GM21825 (cell line): ENCODE results near the gene SETD2.

Source experiments
- ATAC-seq: cut with Tn5 transposase; IDR thresholded peaks from one replicate; pipeline ENCODE4 v1.9.1; 2021; ENCODE audit warnings: mild to moderate bottlenecking, moderate library complexity; ENCODE audit not compliant: unreplicated experiment

Gene SETD2

GRCh38 chr3:46987743-46988401 is 176.0 kb downstream of the SETD2 start:
- ATAC-seq: peak; percentile 67

GRCh38 chr3:46987319-46987742 is 176.6 kb downstream of the SETD2 start:
- no peak for ATAC-seq

DNA sequence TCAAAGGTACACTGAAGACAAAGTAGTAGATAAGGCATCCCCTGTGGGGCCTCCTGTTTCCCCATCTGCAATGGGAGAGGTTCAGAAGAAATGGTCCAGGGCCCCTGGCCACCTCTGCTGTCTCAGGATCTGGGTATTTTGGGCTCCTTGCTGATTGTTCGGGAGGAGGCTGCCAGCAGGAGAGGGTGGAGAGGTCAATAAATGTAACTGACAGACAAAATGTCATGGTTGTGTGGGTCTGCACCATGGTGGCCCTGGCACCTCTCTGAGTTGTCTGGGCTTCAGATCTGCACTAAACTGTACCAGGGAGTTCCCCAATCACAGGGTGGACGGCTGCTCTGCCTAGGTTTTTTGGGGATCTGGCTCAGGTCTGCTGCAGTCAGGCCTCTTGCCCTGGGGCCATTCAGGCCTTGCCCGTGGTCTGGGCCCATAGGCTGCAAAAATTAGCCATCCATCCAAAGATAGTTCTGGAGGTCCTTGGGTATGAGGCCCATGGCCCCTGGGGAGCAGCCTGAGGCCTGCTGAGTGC is 177.1 kb downstream of the SETD2 start:
- no peak for ATAC-seq

DNA sequence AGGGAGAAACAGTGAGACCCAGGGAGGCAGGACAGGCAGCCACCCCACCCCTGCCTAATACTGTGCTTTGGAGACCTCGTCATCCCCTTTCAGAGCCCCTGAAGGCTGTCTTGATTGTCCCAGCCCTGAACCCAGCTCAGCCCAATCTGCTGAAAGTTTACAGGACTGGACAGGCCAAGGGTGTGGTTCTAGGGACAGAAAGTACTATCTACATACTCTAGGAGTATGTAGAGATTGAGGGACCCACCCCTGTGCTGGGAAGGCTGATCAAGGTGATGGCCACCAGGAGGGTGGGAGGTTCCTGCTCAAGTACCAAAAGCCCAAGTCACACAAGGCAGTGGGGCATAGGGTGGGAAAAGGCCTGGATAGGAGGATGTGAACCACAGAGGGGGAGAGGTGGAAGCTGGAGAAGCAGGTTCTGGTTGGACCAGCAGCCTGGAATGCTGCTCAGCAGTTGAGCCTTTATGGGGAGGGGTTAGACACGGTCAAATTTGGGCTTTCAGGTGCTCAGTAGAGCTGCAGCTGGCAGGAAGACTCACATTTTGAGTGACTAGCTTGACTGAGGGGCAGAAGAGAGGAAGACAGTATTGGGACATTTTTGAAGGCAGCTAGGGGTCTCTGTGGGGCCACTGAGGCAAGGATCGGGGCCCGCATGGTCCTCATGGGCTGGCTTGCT is 177.7 kb downstream of the SETD2 start:
- no peak for ATAC-seq

DNA sequence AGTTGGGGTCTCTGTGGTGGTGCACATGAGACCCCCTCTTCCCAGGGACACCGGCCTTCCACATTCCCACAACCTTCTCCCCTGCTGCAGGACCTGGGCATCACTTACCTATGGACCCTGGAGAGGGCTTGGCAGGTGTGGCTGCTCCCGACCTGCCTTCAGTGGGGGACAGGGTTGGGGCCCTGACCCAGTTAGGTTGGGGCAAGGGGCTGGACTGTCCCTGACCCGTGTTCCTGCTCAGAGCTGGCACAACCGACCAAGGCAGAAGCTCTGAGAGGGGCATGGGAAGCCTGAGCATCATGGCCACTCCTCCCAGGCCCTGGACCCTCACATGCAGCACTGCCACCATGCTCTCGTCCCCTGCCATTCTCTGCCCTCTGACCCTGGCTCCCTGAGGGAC is 178.3 kb downstream of the SETD2 start:
- ATAC-seq: no peak

GRCh38 chr3:46984591-46985459 is 179.1 kb downstream of the SETD2 start:
- ATAC-seq: no peak

DNA sequence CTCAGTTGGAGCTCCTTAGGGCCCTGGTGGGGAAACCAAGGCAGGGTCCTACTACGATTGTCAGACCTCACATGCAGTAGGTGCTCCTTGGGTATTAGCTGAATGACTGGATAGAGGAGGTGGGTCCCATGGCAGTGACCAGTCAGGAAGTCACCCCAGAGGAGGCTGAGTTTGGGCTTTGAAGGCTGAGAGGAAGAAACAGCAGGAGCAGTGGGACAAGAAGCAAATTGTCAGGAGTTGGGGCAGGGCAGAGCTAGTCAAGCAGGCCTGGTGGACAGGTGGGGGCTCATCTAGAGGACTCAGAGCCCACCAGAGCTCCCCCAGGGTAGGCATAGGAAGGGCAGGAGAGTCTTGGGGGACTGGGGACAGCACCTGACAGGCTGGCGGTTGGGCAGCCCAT is 181.4 kb downstream of the SETD2 start:
- no peak for ATAC-seq

DNA sequence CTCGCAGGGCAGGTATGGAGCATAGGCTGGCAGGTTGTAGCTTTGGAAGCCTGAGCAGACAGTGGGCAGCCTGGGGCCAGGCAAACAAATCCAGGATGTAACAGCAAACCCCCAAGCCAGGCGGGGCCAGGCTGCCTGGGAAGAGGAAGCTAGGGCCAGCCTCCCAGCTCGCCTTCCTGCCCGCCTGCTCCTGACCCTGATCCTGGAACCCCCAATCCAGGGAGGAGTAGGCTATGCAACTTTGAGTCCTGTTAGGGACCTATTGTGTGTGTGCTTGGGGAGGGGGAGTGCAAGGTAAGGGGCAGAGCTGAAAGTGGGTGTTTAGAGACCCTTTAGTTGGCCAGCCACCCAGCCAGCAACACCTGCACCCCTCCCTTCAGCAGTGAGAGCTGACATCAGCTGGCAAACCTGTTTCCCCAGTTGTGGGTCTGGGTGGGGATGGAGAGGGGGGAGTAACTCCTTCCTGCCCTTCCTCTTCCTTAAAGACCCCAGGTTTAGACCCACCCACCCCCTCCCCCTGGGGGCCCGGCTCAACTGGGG is 181.9 kb downstream of the SETD2 start:
- no peak for ATAC-seq

DNA sequence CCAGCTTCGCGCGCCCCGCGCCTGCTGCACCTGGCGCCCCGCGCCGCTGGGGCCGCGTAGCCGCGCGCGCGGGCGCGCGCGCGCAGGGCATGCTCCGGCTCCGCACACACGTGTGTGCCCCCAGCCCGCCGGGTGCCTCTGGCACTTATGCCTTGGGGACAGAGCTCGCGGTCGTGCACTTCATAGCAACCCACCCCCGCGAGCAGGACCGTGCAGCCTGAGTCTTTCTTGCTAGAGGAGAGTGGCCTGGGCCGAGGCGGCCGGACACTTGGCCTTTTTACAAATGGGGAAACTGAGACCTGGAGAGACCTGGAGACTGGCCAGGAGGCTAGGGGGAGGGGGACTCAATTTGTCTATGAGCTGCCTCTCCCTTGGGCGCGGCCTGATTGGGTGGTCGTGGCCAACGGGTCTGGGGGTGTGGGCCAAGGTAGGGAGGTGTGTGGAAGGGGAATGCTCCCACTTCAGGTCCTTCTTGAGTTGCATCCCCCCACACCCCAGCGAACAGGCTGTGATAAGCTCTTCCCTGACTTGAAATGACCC is 183.9 kb downstream of the SETD2 start:
- no peak for ATAC-seq

- peak; percentile 71 for ATAC-seq
These were observed 184.6 kb downstream of the SETD2 start, which contains the start of gene NBEAL2 for GRCh38 chr3:46978985-46979944. Gene NBEAL2 (plus strand): TSS chr3:46979666. CDS start chr3:46979862, 196 bp downstream.

GRCh38 chr3:46978381-46978780 is 185.5 kb downstream of the SETD2 start:
- ATAC-seq: no peak

GRCh38 chr3:46977811-46978195 is 186.1 kb downstream of the SETD2 start:
- no peak for ATAC-seq

DNA sequence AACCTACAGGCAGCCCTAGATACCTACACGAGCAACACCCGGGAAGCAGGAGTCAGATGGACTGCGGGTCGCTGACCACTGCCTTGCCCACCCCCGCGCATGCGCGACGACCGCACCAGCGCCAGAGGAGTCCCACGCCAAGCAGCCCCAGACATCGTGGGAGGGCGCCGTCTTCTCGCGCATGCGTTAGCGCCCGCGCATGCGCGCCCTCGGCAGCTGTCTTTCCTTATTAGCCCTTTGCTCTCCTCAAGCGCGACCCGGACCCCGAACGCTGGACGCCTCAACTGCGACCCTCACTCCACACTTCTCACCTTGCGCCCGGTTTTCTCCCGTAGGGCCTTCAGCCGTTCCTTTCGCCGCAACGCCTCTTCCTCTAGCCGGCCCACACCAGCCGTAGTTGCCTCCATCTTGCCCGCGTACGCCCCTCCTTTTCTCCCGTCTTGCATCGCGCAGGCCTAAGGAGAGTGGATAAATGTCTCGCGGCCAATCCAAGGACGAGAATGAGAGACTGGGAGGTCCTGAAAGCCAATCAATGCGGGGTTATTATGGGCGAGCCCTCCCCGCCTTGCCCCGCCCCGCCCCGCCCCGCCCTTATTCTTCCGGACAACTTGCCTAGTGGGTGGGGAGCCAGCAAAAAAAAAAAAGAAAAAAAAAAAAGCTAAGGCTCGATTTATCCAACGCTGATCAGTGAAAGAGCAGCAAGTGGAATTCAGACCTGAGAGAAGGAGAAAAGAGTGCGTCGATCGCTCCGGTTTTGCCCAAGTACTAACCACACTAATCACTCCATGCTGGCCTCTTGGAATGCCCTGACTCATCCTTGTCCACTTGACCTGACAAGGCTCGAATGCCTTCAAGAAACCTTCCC is 187.4 kb downstream of the SETD2 start, which contains the start of gene CCDC12:
CCDC12 (minus strand) TSS at position 420 of the 865 bp plus-strand sequence; CDS start at position 407, 13 bp downstream.
- peak; percentile 56 for ATAC-seq

GRCh38 chr3:46974421-46975171 is 189.3 kb downstream of the SETD2 start:
- no peak for ATAC-seq

GRCh38 chr3:46972396-46972795 is 191.5 kb downstream of the SETD2 start:
- ATAC-seq: no peak

GRCh38 chr3:46971742-46972141 is 192.2 kb downstream of the SETD2 start:
- no peak for ATAC-seq

- no peak for ATAC-seq
These were observed 192.8 kb downstream of the SETD2 start for GRCh38 chr3:46971151-46971550.
